Parathyroid adenoma (tissue), 2 donors: ENCODE data around the gene COX14.

Source experiments
- H2AFZ ChIP-seq: fragments of 300-600 bp; sonication (generic); one replicate; pipeline ENCODE4 v1.7.0; 2017; ENCODE audit warnings: antibody characterized with exemption, mild to moderate bottlenecking
- H3K27ac ChIP-seq: fragments of 300-600 bp; sonication (generic); one replicate; pipeline ENCODE4 v1.7.0; 2017
- H3K27me3 ChIP-seq: fragments of 300-600 bp; sonication (generic); one replicate; pipeline ENCODE4 v1.7.0; 2017; ENCODE audit warnings: low read length; ENCODE audit not compliant: control insufficient read depth, insufficient read depth
- H3K36me3 ChIP-seq: fragments of 300-600 bp; sonication (generic); one replicate; pipeline ENCODE4 v1.7.0; 2017; ENCODE audit warnings: low read length; ENCODE audit not compliant: control insufficient read depth, insufficient read depth
- H3K4me1 ChIP-seq: fragments of 300-600 bp; sonication (generic); one replicate; pipeline ENCODE4 v1.7.0; 2017; ENCODE audit warnings: control low read depth
- H3K4me2 ChIP-seq: fragments of 300-600 bp; sonication (generic); one replicate; pipeline ENCODE4 v1.7.0; 2017; ENCODE audit warnings: low read length
- H3K4me3 ChIP-seq: fragments of 300-600 bp; sonication (generic); one replicate; pipeline ENCODE4 v1.7.0; 2017; ENCODE audit warnings: low read depth, low read length
- H3K79me2 ChIP-seq: fragments of 300-600 bp; sonication (generic); one replicate; pipeline ENCODE4 v1.7.0; 2017; ENCODE audit warnings: control low read depth
- H3K9ac ChIP-seq: fragments of 300-600 bp; sonication (generic); one replicate; pipeline ENCODE4 v1.7.0; 2017; ENCODE audit warnings: mild to moderate bottlenecking
- H3K9me3 ChIP-seq: fragments of 300-600 bp; sonication (generic); one replicate; pipeline ENCODE4 v1.7.0; 2017; ENCODE audit warnings: low read length; ENCODE audit not compliant: control insufficient read depth
- TF ChIP-seq, protein P1 (sequence below): fragments of 300-600 bp; sonication (generic); IDR thresholded peaks from one replicate; pipeline ENCODE4 v1.7.0; 2017; ENCODE audit warnings: antibody characterized with exemption, mild to moderate bottlenecking
- donor health status: primary hyperparathyroidism.

Gene COX14

DNA sequence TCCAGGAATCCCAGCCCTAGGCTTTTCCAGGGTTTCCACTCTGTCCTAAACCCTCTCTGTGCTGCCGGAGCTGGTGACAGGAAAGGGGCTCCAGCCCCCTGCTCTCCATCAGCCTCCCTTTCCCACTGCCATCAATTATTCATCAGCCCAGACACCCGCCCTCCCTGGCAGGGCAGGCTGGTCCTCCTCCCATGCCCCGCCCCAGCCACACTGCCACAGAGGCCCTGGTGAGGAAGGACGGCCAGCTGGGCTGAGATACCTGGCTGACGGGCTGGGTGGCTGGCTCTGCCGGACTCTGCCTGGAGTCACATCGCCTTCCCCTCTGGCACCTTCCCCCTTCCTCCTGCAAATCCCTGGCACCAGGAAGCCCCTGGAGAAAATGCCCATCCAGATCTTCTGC lies 38.8 kb upstream of the COX14 start:
- Histone ChIP-seq H3K4me1 (peaks cover 6% of the 10 kb centered on the region), H3K4me2 (no peak overlapping the region), H3K36me3 (no peaks in the 10 kb centered on the region), H3K27ac (no peak overlapping the region), H3K4me3 (no peak overlapping the region), H2AFZ (no peak overlapping the region), H3K9me3 (no peaks in the 10 kb centered on the region), H3K79me2 (no peaks in the 10 kb centered on the region), H3K9ac (no peak overlapping the region), H3K27me3 (no peaks in the 10 kb centered on the region)
- TF ChIP-seq, protein P1, sequence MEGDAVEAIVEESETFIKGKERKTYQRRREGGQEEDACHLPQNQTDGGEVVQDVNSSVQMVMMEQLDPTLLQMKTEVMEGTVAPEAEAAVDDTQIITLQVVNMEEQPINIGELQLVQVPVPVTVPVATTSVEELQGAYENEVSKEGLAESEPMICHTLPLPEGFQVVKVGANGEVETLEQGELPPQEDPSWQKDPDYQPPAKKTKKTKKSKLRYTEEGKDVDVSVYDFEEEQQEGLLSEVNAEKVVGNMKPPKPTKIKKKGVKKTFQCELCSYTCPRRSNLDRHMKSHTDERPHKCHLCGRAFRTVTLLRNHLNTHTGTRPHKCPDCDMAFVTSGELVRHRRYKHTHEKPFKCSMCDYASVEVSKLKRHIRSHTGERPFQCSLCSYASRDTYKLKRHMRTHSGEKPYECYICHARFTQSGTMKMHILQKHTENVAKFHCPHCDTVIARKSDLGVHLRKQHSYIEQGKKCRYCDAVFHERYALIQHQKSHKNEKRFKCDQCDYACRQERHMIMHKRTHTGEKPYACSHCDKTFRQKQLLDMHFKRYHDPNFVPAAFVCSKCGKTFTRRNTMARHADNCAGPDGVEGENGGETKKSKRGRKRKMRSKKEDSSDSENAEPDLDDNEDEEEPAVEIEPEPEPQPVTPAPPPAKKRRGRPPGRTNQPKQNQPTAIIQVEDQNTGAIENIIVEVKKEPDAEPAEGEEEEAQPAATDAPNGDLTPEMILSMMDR = no peak

DNA sequence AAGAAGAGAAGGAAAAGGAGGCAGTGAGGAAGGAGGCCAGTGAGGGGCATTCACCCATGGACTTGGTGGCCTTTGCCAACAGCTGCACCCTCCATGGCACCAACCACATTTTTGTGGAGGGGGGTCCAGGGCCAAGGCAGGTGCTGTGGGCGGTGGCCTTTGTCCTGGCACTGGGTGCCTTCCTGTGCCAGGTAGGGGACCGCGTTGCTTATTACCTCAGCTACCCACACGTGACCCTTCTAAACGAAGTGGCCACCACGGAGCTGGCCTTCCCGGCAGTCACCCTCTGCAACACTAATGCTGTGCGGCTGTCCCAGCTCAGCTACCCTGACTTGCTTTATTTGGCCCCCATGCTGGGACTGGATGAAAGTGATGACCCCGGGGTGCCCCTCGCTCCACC lies 38.3 kb upstream of the COX14 start:
- H3K36me3 ChIP-seq = no peaks in the 10 kb centered on the region

DNA sequence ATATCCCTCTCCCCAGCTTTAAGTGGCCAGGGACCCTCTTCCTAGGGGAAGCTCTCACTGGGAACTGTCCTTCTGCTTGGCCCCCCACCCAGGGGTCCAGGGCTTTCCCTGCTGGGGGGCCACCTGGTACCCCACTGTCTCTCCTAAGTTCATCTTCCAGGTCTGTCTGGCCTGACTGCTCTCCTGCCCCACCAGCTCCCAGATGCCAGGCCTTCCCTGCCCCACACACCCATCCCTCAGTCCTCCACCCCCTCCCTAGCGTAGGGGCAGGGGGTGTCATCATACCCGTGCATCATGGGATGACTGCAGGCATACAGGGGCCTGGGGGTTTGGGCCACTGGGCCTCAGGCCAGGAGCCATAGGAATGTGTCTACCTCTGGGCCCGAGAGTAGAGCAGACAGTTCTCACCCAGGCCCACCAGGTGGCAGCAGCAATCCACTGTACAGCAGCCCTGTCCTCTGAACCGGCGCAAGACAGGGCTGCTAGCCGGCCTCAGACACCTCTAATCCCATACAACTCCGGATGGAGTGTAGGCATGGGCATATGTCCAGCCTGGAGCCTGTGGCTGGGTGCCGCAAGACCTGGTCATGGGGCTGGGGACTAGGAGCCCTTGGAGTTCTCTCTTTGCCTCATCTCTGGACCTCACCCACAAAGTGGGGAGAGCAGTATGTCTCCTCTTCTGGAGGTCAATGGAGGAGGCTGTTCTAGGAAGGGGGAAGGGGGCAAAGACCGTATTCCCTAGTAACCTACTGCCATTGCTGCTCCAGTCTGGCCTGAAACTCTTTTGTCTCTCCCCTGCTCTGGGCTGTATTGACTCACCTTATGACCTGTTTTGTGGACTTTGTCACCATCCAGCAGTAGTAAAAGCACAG lies 36.9 kb upstream of the COX14 start:
- peaks cover 6% of the 10 kb centered on the region for H3K4me1 ChIP-seq
- no peaks in the 10 kb centered on the region for H3K9me3 ChIP-seq
- no peaks in the 10 kb centered on the region for H3K27me3 ChIP-seq
- H3K9ac ChIP-seq = no peak overlapping the region
- TF ChIP-seq, protein P1 = peak; percentile 95
- H3K79me2 ChIP-seq = no peaks in the 10 kb centered on the region
- H3K4me3 ChIP-seq = no peak overlapping the region
- peak overlapping the region; percentile 54 for H2AFZ ChIP-seq
- no peak overlapping the region for H3K4me2 ChIP-seq
- H3K36me3 ChIP-seq = no peaks in the 10 kb centered on the region
- H3K27ac ChIP-seq = no peak overlapping the region

More for the DNA sequence above, 38.3 kb upstream of the COX14 start:
- H3K27me3 ChIP-seq = no peaks in the 10 kb centered on the region
- H3K27ac ChIP-seq = no peak overlapping the region
- TF ChIP-seq, protein P1 = no peak
- H3K9ac ChIP-seq = no peak overlapping the region
- no peak overlapping the region for H2AFZ ChIP-seq
- H3K4me2 ChIP-seq = no peak overlapping the region
- H3K4me3 ChIP-seq = no peak overlapping the region
- H3K4me1 ChIP-seq = peaks cover 6% of the 10 kb centered on the region
- H3K9me3 ChIP-seq = no peaks in the 10 kb centered on the region
- H3K79me2 ChIP-seq = no peaks in the 10 kb centered on the region

DNA sequence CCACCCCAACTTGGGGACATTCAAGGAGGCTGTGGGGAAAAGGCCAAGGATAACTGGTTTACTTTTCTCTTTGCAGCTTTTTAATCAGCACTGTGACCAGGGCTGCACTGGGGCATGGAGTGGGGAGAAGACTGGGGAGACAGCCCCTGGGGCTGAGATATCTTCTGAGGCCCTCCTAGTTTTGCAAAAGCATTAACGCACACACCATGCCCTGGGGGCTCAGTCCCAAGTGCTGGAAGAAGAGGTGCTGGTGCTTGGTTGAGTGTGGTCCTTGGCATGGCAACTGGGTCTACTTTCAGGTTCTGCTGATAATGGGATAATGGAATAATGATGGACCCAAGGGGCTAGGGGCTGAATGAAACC lies 36.2 kb upstream of the COX14 start:
- H3K4me3 ChIP-seq = no peak overlapping the region
- no peak overlapping the region for H3K27ac ChIP-seq
- no peaks in the 10 kb centered on the region for H3K79me2 ChIP-seq
- H3K36me3 ChIP-seq = no peaks in the 10 kb centered on the region
- no peak overlapping the region for H3K4me2 ChIP-seq
- TF ChIP-seq, protein P1 = no peak
- no peak overlapping the region for H3K9ac ChIP-seq
- no peaks in the 10 kb centered on the region for H3K9me3 ChIP-seq
- H2AFZ ChIP-seq = peak overlapping the region; percentile 54
- H3K27me3 ChIP-seq = no peaks in the 10 kb centered on the region
- peaks cover 6% of the 10 kb centered on the region for H3K4me1 ChIP-seq

DNA sequence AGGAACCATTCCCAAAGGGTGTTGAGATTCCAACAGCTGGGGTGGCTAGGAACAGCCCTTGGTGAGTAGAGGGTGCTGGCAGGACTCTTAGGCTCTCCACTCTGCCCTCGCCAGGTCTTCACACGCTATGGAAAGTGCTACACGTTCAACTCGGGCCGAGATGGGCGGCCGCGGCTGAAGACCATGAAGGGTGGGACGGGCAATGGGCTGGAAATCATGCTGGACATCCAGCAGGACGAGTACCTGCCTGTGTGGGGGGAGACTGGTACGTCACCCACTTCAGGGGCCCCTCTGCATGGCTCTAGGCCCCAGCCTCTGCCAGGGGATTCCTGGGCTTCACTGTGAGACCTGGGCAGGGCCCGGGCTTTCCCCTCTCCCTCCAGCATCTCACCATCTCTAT lies 34.9 kb upstream of the COX14 start:
- Histone ChIP-seq H2AFZ (no peak overlapping the region), H3K27ac (no peak overlapping the region), H3K4me2 (no peak overlapping the region), H3K79me2 (no peaks in the 10 kb centered on the region), H3K4me1 (peaks cover 6% of the 10 kb centered on the region), H3K4me3 (no peak overlapping the region), H3K27me3 (no peaks in the 10 kb centered on the region), H3K9ac (no peak overlapping the region), H3K36me3 (no peaks in the 10 kb centered on the region), H3K9me3 (no peaks in the 10 kb centered on the region)
- TF ChIP-seq, protein P1 = no peak
